Brain microvascular endothelial cell (primary cell): ENCODE measurements around the gene ITGB5.
A peak's percentile ranks its signal among the peaks of the same experiment; 100 is the strongest.

Experiments
- DNase-seq: peaks from one replicate; pipeline ENCODE4 v3.0.0-alpha.2; 2020
- H3K27ac ChIP-seq: fragments of 250-450 bp; sonication (Bioruptor Pico); 2 replicates; pipeline ENCODE4 v1.5.1; 2020; ENCODE audit warnings: mild to moderate bottlenecking, moderate library complexity
- H3K27me3 ChIP-seq: fragments of 250-450 bp; sonication (Bioruptor Pico); replicated peaks from 2 replicates; pipeline ENCODE4 v1.5.1; 2020; ENCODE audit warnings: mild to moderate bottlenecking
- H3K36me3 ChIP-seq: fragments of 250-450 bp; sonication (Bioruptor Pico); replicated peaks from 2 replicates; pipeline ENCODE4 v1.5.1; 2020; ENCODE audit warnings: mild to moderate bottlenecking
- H3K4me3 ChIP-seq: 2 replicates; pipeline ENCODE4 v1.5.1; 2011; ENCODE audit warnings: low read depth, mild to moderate bottlenecking, control low read depth, low read length, moderate library complexity
- in situ Hi-C: cut with HindIII; loops from 2 replicates; pipeline ENCODE4 v1.10.0; 2017; ENCODE audit warnings: low sequenced_read_pairs, low pct_ligation_motif_present
- TF ChIP-seq, protein P1 (sequence below): IDR thresholded peaks from 2 replicates; pipeline ENCODE4 v1.5.1; 2011; ENCODE audit warnings: low read depth, mild to moderate bottlenecking, moderate library complexity, low read length, control low read depth, inconsistent platforms; ENCODE audit errors: missing control alignments

Gene ITGB5, protein sequence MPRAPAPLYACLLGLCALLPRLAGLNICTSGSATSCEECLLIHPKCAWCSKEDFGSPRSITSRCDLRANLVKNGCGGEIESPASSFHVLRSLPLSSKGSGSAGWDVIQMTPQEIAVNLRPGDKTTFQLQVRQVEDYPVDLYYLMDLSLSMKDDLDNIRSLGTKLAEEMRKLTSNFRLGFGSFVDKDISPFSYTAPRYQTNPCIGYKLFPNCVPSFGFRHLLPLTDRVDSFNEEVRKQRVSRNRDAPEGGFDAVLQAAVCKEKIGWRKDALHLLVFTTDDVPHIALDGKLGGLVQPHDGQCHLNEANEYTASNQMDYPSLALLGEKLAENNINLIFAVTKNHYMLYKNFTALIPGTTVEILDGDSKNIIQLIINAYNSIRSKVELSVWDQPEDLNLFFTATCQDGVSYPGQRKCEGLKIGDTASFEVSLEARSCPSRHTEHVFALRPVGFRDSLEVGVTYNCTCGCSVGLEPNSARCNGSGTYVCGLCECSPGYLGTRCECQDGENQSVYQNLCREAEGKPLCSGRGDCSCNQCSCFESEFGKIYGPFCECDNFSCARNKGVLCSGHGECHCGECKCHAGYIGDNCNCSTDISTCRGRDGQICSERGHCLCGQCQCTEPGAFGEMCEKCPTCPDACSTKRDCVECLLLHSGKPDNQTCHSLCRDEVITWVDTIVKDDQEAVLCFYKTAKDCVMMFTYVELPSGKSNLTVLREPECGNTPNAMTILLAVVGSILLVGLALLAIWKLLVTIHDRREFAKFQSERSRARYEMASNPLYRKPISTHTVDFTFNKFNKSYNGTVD

DNA sequence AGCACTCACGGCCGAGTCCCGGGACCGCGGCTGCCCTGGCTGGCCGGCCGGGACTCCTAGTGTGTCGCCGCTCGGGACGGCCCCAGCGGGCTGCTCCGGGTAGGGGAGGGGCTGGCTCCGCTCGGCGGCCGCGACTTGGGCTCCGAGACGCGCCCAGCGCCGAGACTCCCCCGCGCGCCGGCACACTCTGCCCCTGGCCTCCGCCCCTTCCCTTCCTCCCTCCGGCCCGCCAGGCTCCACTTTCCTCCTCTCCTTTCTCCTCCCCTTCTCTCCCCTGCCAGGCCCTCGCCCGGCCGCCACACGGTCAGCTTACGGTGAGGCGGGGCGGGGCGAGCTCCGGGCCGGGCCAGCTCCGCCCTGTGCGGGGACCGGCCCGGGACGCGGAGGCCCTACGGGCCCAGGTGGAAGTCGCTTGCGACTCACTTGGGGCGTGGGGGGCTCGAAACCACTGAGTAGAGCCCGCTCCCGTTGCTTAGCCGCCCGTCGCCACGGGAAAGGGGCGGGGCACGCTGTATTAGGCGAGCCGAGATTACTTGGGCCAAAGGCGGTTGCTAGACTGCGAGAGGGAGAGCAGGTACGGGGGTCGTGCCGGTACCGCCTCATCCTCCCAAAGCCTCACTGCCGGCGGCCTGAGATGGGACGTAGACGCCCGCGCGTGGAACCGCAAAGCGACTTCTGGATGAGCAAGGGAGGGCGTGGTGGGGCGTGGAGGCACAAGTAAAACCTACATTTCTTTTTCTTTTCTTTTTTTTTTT is at the start of gene ITGB5:
ITGB5 (minus strand) TSS at position 189 of the 755 bp plus-strand sequence. CDS start 365 bp downstream, outside the sequence.
- Histone ChIP-seq H3K4me3 (peak within 1 kb of the TSS; percentile 79), H3K36me3 (no peaks in the 10 kb centered on the region), H3K27ac (peak within 1 kb of the TSS; percentile 87), H3K27me3 (no peaks in the 10 kb centered on the region)
- peak; percentile 70 for DNase-seq
- TF ChIP-seq, protein P1, sequence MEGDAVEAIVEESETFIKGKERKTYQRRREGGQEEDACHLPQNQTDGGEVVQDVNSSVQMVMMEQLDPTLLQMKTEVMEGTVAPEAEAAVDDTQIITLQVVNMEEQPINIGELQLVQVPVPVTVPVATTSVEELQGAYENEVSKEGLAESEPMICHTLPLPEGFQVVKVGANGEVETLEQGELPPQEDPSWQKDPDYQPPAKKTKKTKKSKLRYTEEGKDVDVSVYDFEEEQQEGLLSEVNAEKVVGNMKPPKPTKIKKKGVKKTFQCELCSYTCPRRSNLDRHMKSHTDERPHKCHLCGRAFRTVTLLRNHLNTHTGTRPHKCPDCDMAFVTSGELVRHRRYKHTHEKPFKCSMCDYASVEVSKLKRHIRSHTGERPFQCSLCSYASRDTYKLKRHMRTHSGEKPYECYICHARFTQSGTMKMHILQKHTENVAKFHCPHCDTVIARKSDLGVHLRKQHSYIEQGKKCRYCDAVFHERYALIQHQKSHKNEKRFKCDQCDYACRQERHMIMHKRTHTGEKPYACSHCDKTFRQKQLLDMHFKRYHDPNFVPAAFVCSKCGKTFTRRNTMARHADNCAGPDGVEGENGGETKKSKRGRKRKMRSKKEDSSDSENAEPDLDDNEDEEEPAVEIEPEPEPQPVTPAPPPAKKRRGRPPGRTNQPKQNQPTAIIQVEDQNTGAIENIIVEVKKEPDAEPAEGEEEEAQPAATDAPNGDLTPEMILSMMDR, result no peak
- in situ Hi-C loops, result loop anchor here (25.0 kb wide), 1 partner anchor 125 kb away; no protein-coding TSS in a partner anchor

DNA sequence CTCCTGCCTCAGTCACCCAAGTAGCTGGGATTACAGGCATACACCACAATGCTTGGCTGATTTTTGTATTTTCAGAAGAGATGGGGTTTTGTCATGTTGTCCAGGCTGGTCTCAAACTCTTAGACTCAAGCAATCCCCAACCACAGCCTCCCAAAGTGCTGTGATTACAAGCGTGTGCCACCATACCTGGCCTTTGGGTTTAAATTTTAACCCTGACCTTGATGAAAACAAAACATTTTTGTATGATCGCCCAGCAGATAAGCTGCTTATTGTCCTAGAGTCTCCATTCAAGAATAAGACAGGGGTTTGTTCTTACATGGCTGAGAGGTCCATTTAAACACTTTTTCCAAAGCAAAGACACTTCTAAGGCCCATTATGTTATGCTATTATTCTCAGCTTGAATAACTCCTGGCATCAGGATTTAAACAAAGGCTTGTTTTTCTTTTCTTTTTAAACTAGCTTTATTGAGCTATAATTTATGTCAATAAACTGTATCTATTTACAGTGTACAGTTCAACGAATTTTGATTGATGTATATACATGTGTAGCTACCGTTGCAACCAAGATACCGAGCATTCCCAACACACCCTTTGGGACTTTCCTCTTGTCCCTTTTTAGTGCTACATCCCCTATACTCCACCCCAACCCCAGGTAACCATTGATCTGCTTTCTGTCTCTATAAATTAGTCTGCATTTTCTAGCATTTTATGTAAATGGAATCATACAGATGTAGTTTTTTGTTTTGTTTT is 48.8 kb upstream of the ITGB5 start:
- no peak for DNase-seq
- in situ Hi-C loops, result no loop called here

DNA sequence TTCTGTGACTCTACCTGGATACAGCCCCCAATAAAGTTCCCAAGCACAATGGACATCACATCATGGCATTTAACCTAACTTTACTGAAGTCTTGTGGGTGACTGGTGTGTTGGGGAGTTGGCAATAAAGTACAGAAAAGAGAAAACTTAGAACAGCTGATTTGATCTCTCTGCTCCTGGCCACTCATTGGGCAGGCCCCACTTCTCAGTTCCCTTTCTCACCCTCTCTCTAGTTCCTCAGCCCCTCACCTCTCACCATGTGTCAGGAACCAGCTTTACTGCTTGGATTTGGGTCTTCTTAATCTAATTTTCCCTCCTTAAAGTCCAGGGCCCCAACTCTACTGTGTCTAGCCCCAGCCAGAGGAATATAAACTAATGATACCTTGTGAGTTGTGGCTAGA is 48.1 kb upstream of the ITGB5 start:
- DNase-seq, result no peak
- in situ Hi-C loops, result no loop called here
- no peaks in the 10 kb centered on the region for H3K36me3 ChIP-seq
- no peak overlapping the region for H3K4me3 ChIP-seq
- TF ChIP-seq, protein P1, result no peak
- H3K27me3 ChIP-seq, result no peaks in the 10 kb centered on the region
- H3K27ac ChIP-seq, result no peak overlapping the region

More for the DNA sequence above, 48.8 kb upstream of the ITGB5 start:
- Histone ChIP-seq H3K4me3 (no peak overlapping the region), H3K27me3 (no peaks in the 10 kb centered on the region), H3K36me3 (no peaks in the 10 kb centered on the region), H3K27ac (no peak overlapping the region)
- TF ChIP-seq, protein P1, result no peak

DNA sequence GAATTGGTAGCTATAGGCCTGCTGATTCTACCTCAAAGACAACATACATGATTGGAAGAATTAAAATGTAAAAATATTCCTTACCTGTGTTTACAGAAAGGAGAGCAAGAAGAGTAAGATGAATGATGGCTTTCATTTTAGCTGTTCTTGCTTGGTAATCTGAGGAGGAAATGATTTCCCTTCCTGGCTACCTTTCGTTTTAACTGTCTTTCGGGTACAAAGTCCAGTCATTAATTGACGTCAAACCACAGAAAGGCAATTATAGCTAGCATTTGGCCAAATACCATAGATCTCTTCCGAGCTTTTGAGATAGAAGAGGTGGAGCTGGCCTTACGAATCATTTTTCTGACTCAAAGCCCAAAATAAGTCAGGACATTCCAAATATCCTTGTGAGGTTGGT is 47.4 kb upstream of the ITGB5 start, which contains the start of gene MUC13:
MUC13 (minus strand) TSS at position 175 of the 400 bp plus-strand sequence; CDS start at position 136, 39 bp downstream.
- DNase-seq, result no peak
- H3K36me3 ChIP-seq, result no peaks in the 10 kb centered on the region
- no peak within 1 kb of the TSS for H3K27ac ChIP-seq
- in situ Hi-C loops, result no loop called here
- TF ChIP-seq, protein P1, result no peak
- H3K4me3 ChIP-seq, result no peak within 1 kb of the TSS
- H3K27me3 ChIP-seq, result no peaks in the 10 kb centered on the region
